Thyroid gland (tissue), 4 donors: ENCODE measurements around the gene CCS. TPM values are rescaled to one million over a fixed set of nuclear protein-coding genes. Genes with fewer than 3 reads are reported as not detected.

Source experiments
- DNase-seq, 2 donors: peaks; one replicate each; pipeline ENCODE4 v3.0.0-alpha.2; 2019
- H3K27ac ChIP-seq, 3 donors: fragments of 200-600 bp; sonication (generic); 1 replicate in 2 of 3; 2 replicates in 1 of 3; pipeline ENCODE4 v1.5.1; 2016 to 2019; ENCODE audit warnings: mild to moderate bottlenecking in 1 of 3, moderate library complexity in 1 of 3
- H3K27me3 ChIP-seq: fragments of 200-600 bp; sonication (generic); one replicate; pipeline ENCODE4 v1.5.1; 2019
- H3K36me3 ChIP-seq, 2 donors: fragments of 200-600 bp; sonication (generic); one replicate each; pipeline ENCODE4 v1.5.1; 2016 to 2019
- H3K4me1 ChIP-seq, 2 donors: fragments of 200-600 bp; sonication (generic); one replicate each; pipeline ENCODE4 v1.5.1; 2017 to 2019
- H3K4me3 ChIP-seq, 3 donors: fragments of 200-600 bp; sonication (generic); replicated peaks in 1 of 3; 1 replicate in 2 of 3; 2 replicates in 1 of 3; pipeline ENCODE4 v1.5.1; 2016; ENCODE audit warnings: mild to moderate bottlenecking in 1 of 3
- H3K9me3 ChIP-seq: fragments of 200-600 bp; sonication (generic); one replicate; pipeline ENCODE4 v1.5.1; 2017
- CTCF ChIP-seq, 6 experiments: fragments of 200-600 bp in 3 of 6; fragments of 450-650 bp in 3 of 6; sonication (generic) in 3 of 6; IDR thresholded peaks; one replicate each; pipeline ENCODE4 v1.5.1; 2016 to 2019; ENCODE audit warnings: antibody characterized with exemption in 6 of 6, mild to moderate bottlenecking in 2 of 6, inconsistent platforms in 1 of 6, moderate library complexity in 1 of 6
- POLR2A ChIP-seq, 2 donors: fragments of 450-650 bp; IDR thresholded peaks; one replicate each; pipeline ENCODE4 v1.6.1; 2017; ENCODE audit warnings: antibody characterized with exemption in 2 of 2, mild to moderate bottlenecking in 2 of 2, moderate library complexity in 1 of 2
- WGBS, 2 donors: methylation state at CpG; one replicate each; pipeline ENCODE4 v1.1.5; 2017; 5-methylcytosine and 5-hydroxymethylcytosine counted together
- intact Hi-C: fragments of 100-400 bp; cut with DNase I; formaldehyde crosslinking; loops from one replicate; pipeline ENCODE4 v1.15.1; 2023
- total RNA-seq, 4 donors: library from RNA; depleted of rRNA; stranded (reverse); fragments of >200 nt; gene quantifications; one replicate each; pipeline ENCODE4 v1.2.3, GENCODE V29; 2016

Gene CCS
- total RNA-seq, 4 donors from 2014 or later, result 22.7 to 48.5 (median 28.9) TPM

GRCh38 chr11:66607126-66607834, 14.3 kb downstream of the CCS start:
- Histone ChIP-seq H3K9me3 (no peaks in the 10 kb centered on the region), H3K4me1 (peaks cover 0 to 7% of the 10 kb centered on the region in 2 donors), H3K27ac (peak overlapping the region; percentile 28 to 63 (median 32)), H3K4me3 (no peak overlapping the region), H3K36me3 (peaks cover 9 to 13% of the 10 kb centered on the region in 2 donors), H3K27me3 (no peaks in the 10 kb centered on the region)
- intact Hi-C loops, result no loop called here
- WGBS, 2 donors, result 46 to 71% methylated on average over 8 of the region's 8 CpGs
- peak; percentile 20 to 46 for DNase-seq
- TF ChIP-seq POLR2A (IDR thresholded peaks at IDR 0.05) (no peak), CTCF (IDR thresholded peaks at IDR 0.05) (no peak)

GRCh38 chr11:66609721-66610617, 17.0 kb downstream of the CCS start:
- H3K27me3 ChIP-seq, result no peaks in the 10 kb centered on the region
- no peak overlapping the region for H3K27ac ChIP-seq
- H3K36me3 ChIP-seq, result peaks cover 9 to 10% of the 10 kb centered on the region in 2 donors
- no peak overlapping the region for H3K4me3 ChIP-seq
- no peak for DNase-seq
- H3K4me1 ChIP-seq, result peaks cover 0 to 7% of the 10 kb centered on the region in 2 donors
- TF ChIP-seq POLR2A (IDR thresholded peaks at IDR 0.05) (no peak), CTCF (IDR thresholded peaks at IDR 0.05) (no peak)
- H3K9me3 ChIP-seq, result no peaks in the 10 kb centered on the region
- 69 to 80% methylated on average over 4 of the region's 4 CpGs for WGBS, 2 donors
- intact Hi-C loops, result no loop called here

DNA sequence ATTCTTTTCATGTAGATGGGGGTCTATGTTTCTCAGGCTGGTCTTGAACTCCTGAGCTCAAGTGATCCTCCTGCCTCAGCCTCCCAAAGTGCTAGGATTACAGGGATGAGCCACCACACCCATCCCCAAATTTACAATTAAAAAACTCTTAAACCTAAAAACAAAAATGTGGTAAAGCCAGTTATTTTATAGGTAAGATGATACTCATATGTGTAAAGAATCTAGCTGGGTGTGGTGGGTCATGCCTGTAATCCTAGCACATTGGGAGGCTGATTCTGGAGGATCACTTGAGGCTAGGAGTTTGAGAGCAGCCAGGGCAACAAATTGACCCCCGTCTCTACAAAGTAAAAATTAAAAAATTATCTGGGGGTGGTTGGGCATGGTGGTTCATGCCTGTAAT, 19.5 kb downstream of the CCS start:
- no peak overlapping the region for H3K27ac ChIP-seq
- no peaks in the 10 kb centered on the region for H3K9me3 ChIP-seq
- no peak for DNase-seq
- H3K4me1 ChIP-seq, result peaks cover 5 to 9% of the 10 kb centered on the region in 2 donors
- WGBS, 2 donors, result 95 to 100% methylated on average over 1 of the region's 1 CpG
- intact Hi-C loops, result no loop called here
- H3K36me3 ChIP-seq, result no peaks in the 10 kb centered on the region
- no peaks in the 10 kb centered on the region for H3K27me3 ChIP-seq
- no peak overlapping the region for H3K4me3 ChIP-seq
- TF ChIP-seq POLR2A (IDR thresholded peaks at IDR 0.05) (no peak), CTCF (IDR thresholded peaks at IDR 0.05) (no peak)

- DNase-seq, result no peak
- peaks cover 19 to 25% of the 10 kb centered on the region in 2 donors for H3K4me1 ChIP-seq
- WGBS, 2 donors, result 92 to 93% methylated on average over 13 of the region's 13 CpGs
- H3K36me3 ChIP-seq, result no peaks in the 10 kb centered on the region
- TF ChIP-seq POLR2A (IDR thresholded peaks at IDR 0.05) (no peak), CTCF (IDR thresholded peaks at IDR 0.05) (no peak)
- H3K27ac ChIP-seq, result no peak overlapping the region
- no peak overlapping the region for H3K4me3 ChIP-seq
- no peaks in the 10 kb centered on the region for H3K9me3 ChIP-seq
- H3K27me3 ChIP-seq, result no peaks in the 10 kb centered on the region
- intact Hi-C loops, result no loop called here
Observed at GRCh38 chr11:66614073-66614472, 21.1 kb downstream of the CCS start.
